ENCODE results near the gene AMER1.

- no peak for TF ChIP-seq CTCF (conservative IDR thresholded peaks at IDR 0.05 in 1 of 2, IDR thresholded peaks at IDR 0.05 in 1 of 2; ENCODE audit: low read depth in 1 of 2, low read length in 2 of 2)
- no peak for TF ChIP-seq EZH2 (IDR thresholded peaks at IDR 0.05; ENCODE audit: low read length, missing control alignments)
These were observed 23.6 kb upstream of the AMER1 start for GRCh38 chrX:64229154-64229553.
